PFSK-1 (cell line): ENCODE measurements around the gene EIF2B4.
A peak's percentile ranks its signal among the peaks of the same experiment; 100 is the strongest.

ENCODE experiments used
- FOXP2 ChIP-seq: optimal IDR thresholded peaks from 2 replicates; pipeline ENCODE3; 2011; ENCODE audit warnings: borderline replicate concordance, control low read depth, inconsistent platforms; ENCODE audit not compliant: insufficient read depth; ENCODE audit errors: extremely low read length, extremely low read depth
- POLR2AphosphoS5 ChIP-seq: IDR thresholded peaks from 2 replicates; pipeline ENCODE4 v1.6.1; 2012; ENCODE audit warnings: low read depth, mild to moderate bottlenecking, control low read depth, low read length, moderate library complexity
- REST ChIP-seq, 2 experiments: IDR thresholded peaks; 2 replicates each; pipeline versions ENCODE4 v1.6.1 to v1.8.0; 2011 to 2012; ENCODE audit warnings: low read depth in 2 of 2, low read length in 2 of 2, control low read depth in 1 of 2, inconsistent platforms in 1 of 2, mild to moderate bottlenecking in 1 of 2, moderate library complexity in 1 of 2; ENCODE audit not compliant: insufficient read depth in 1 of 2
- SIN3A ChIP-seq: IDR thresholded peaks from 2 replicates; pipeline ENCODE4 v1.6.1; 2012; ENCODE audit warnings: mild to moderate bottlenecking, low read length, moderate library complexity, borderline replicate concordance; ENCODE audit not compliant: insufficient read depth
- TAF1 ChIP-seq: IDR thresholded peaks from 2 replicates; pipeline ENCODE4 v1.6.1; 2012; ENCODE audit warnings: low read length, control low read depth, borderline replicate concordance; ENCODE audit not compliant: insufficient read depth

- peak; percentile 14; the same call in 1 of the 2 replicates for TF ChIP-seq POLR2AphosphoS5
- TF ChIP-seq TAF1, result no peak
- no peak for TF ChIP-seq SIN3A
- TF ChIP-seq FOXP2, result no peak
- TF ChIP-seq REST (IDR thresholded peaks at IDR 0.05; ENCODE audit: insufficient read depth in 1 of 2, low read depth in 2 of 2, low read length in 2 of 2), result no peak
These were observed 8.1 kb upstream of the EIF2B4 start for GRCh38 chr2:27378096-27378808.
